Astrocyte (in vitro differentiated cells and primary cell): ENCODE data around the gene GBX1.

Source experiments
- CTCF ChIP-seq: IDR thresholded peaks from 2 replicates; pipeline ENCODE4 v1.5.1; 2011; ENCODE audit warnings: low read depth, mild to moderate bottlenecking, inconsistent platforms, low read length, moderate library complexity; ENCODE audit not compliant: insufficient read depth
- EZH2 ChIP-seq: IDR thresholded peaks from 2 replicates; pipeline ENCODE4 v1.6.1; 2012; ENCODE audit warnings: mild to moderate bottlenecking, low read length, inconsistent platforms; ENCODE audit not compliant: insufficient read depth

- TF ChIP-seq CTCF (no peak), EZH2 (no peak)
Observed at GRCh38 chr7:151116603-151117440, 50.7 kb downstream of the GBX1 start.
